Osteoblast (primary cell): ENCODE data around the gene TJP3. TPM values are rescaled to one million over a fixed set of nuclear protein-coding genes. Genes with fewer than 3 reads are reported as not detected.

ENCODE experiments used
- DNase-seq: peaks from one replicate; pipeline ENCODE4 v3.0.0; 2011; ENCODE audit warnings: low spot score, mixed read lengths; ENCODE audit not compliant: insufficient read length; ENCODE audit errors: missing footprints
- H2AFZ ChIP-seq: 2 replicates; pipeline ENCODE4 v1.6.0; 2011; ENCODE audit warnings: mild to moderate bottlenecking, low read length
- H3K27ac ChIP-seq: 2 replicates; pipeline ENCODE4 v1.5.1; 2011; ENCODE audit warnings: mild to moderate bottlenecking, low read depth, low read length, moderate library complexity
- H3K27me3 ChIP-seq: 2 replicates; pipeline ENCODE4 v1.6.0; 2012; ENCODE audit warnings: mild to moderate bottlenecking, control low read depth, inconsistent platforms, low read length, moderate library complexity; ENCODE audit not compliant: insufficient read depth
- H3K36me3 ChIP-seq: 2 replicates; pipeline ENCODE4 v1.5.1; 2011; ENCODE audit warnings: mild to moderate bottlenecking, low read length, control low read depth, moderate library complexity; ENCODE audit not compliant: insufficient read depth
- H3K4me1 ChIP-seq: 2 replicates; pipeline ENCODE4 v1.5.1; 2011; ENCODE audit warnings: mild to moderate bottlenecking, low read length, control low read depth, moderate library complexity; ENCODE audit not compliant: insufficient read depth
- H3K4me2 ChIP-seq: 2 replicates; pipeline ENCODE4 v1.6.0; 2011; ENCODE audit warnings: mild to moderate bottlenecking, low read length; ENCODE audit not compliant: insufficient read depth
- H3K4me3 ChIP-seq: fragments of 200-600 bp; sonication (generic); 3 replicates; pipeline ENCODE4 v1.5.1; 2012; ENCODE audit warnings: mild to moderate bottlenecking, low read length, inconsistent platforms; ENCODE audit not compliant: insufficient read depth
- H3K79me2 ChIP-seq: 2 replicates; pipeline ENCODE4 v1.6.0; 2012; ENCODE audit warnings: mild to moderate bottlenecking, low read length, control low read depth, inconsistent platforms; ENCODE audit not compliant: insufficient read depth
- H3K9me3 ChIP-seq: 2 replicates; pipeline ENCODE4 v1.5.1; 2011; ENCODE audit warnings: low read depth, low read length, control low read depth
- H4K20me1 ChIP-seq: 2 replicates; pipeline ENCODE4 v1.6.0; 2012; ENCODE audit warnings: mild to moderate bottlenecking, low read length, control low read depth; ENCODE audit not compliant: insufficient read depth
- total RNA-seq: library from RNA; depleted of rRNA; stranded (reverse); fragments of >200 nt; gene quantifications from 2 replicates; pipeline ENCODE4 v1.2.3, GENCODE V29; 2012
- TF ChIP-seq, protein P1 (sequence below): IDR thresholded peaks from 2 replicates; pipeline ENCODE4 v1.5.1; 2011; ENCODE audit warnings: mild to moderate bottlenecking, low read depth, low read length, moderate library complexity; ENCODE audit errors: extremely low read depth

Gene TJP3
- total RNA-seq, 1 donor = not detected

DNA sequence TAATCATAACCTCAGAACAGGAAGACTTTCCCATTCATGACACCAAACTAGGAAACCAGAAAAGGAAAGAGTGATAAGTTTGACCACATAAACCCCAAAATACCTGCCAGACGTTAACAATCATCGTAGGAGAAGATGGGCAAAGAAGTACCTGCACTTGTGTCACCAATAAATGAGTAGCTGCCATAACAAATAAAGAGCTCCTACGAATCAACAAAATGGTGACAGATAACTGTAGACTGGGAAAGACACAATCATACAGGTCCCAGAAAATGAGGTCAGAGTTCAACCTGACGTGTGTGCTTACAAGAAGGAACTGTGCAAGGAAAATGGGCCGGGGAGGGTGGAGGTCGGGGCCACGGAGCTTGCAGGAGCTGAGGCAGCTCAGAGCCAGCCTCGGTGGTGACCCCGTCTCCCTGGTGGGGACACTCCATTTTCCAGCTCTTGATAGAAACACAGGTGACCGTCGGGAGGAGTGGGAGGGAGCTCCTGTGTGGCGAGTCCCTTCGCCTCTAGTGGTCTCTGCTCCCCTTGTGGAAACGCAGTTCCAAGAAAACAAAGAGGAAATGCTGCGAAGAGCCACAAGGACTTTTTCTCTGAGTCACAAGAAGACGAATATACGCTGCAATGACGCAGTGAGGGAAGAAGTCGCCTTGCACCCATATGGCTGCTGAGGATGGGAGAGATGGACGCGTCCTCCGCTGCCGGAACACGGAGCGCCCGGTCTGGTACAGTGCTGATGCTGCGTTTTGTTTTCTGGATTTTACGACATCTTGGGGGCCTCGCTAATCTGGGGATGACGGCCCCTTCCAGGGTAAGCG is 17.4 kb upstream of the TJP3 start:
- H3K27ac ChIP-seq = no peak overlapping the region
- H3K4me2 ChIP-seq = no peak overlapping the region
- peaks cover 61% of the 10 kb centered on the region for H4K20me1 ChIP-seq
- no peaks in the 10 kb centered on the region for H3K9me3 ChIP-seq
- H3K79me2 ChIP-seq = peaks cover 82% of the 10 kb centered on the region
- no peaks in the 10 kb centered on the region for H3K4me1 ChIP-seq
- H2AFZ ChIP-seq = no peak overlapping the region
- H3K36me3 ChIP-seq = peaks cover 3% of the 10 kb centered on the region
- TF ChIP-seq, protein P1, sequence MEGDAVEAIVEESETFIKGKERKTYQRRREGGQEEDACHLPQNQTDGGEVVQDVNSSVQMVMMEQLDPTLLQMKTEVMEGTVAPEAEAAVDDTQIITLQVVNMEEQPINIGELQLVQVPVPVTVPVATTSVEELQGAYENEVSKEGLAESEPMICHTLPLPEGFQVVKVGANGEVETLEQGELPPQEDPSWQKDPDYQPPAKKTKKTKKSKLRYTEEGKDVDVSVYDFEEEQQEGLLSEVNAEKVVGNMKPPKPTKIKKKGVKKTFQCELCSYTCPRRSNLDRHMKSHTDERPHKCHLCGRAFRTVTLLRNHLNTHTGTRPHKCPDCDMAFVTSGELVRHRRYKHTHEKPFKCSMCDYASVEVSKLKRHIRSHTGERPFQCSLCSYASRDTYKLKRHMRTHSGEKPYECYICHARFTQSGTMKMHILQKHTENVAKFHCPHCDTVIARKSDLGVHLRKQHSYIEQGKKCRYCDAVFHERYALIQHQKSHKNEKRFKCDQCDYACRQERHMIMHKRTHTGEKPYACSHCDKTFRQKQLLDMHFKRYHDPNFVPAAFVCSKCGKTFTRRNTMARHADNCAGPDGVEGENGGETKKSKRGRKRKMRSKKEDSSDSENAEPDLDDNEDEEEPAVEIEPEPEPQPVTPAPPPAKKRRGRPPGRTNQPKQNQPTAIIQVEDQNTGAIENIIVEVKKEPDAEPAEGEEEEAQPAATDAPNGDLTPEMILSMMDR = no peak
- peak; percentile 82 for DNase-seq
- H3K4me3 ChIP-seq = no peak overlapping the region
- no peaks in the 10 kb centered on the region for H3K27me3 ChIP-seq

DNA sequence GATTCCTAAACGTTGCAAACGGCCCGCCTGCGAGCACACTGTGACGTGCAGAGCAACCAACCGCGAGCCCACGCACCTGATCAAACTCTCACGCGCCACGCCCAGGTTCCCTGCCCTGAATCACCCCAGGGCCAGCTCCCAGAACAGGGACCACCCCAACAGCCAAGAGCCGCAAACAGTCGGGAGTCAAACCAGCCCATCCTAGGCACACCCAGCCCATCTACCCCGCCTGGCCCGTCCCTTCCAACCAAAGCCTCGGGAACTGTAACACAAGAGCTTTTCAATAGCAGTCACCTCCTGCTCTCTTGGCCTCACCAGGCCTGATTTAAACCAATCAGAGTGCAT is 16.8 kb upstream of the TJP3 start:
- peaks cover 3% of the 10 kb centered on the region for H3K36me3 ChIP-seq
- H3K27ac ChIP-seq = no peak overlapping the region
- TF ChIP-seq, protein P1 = no peak
- no peak overlapping the region for H3K4me2 ChIP-seq
- no peak overlapping the region for H3K4me3 ChIP-seq
- H3K79me2 ChIP-seq = peaks cover 85% of the 10 kb centered on the region
- H2AFZ ChIP-seq = no peak overlapping the region
- no peaks in the 10 kb centered on the region for H3K9me3 ChIP-seq
- peaks cover 66% of the 10 kb centered on the region for H4K20me1 ChIP-seq
- H3K27me3 ChIP-seq = no peaks in the 10 kb centered on the region
- H3K4me1 ChIP-seq = no peaks in the 10 kb centered on the region
- DNase-seq = peak; percentile 60

DNA sequence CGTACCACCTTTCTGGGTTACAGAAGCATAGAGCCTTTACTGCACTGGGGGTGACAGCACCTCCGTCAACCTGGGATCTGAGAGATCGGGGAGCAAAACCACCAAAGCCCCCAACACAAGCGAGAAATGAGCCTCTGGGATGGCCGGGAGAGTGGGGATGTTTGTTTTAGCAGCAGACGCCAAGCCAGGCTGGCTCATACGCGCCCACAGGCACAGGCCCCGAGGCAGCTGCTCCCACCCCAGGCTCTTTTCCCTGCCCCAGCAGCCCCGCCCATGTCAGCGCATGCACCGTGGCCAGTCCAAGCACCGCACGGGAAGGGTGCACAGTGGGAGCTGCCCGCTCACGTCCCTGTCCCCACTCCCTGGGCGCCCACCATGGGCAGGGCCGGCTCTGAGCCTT is 16.5 kb upstream of the TJP3 start:
- no peak overlapping the region for H3K27ac ChIP-seq
- TF ChIP-seq, protein P1 = no peak
- peaks cover 3% of the 10 kb centered on the region for H3K36me3 ChIP-seq
- H2AFZ ChIP-seq = no peak overlapping the region
- no peaks in the 10 kb centered on the region for H3K9me3 ChIP-seq
- peaks cover 66% of the 10 kb centered on the region for H4K20me1 ChIP-seq
- H3K27me3 ChIP-seq = no peaks in the 10 kb centered on the region
- peak; percentile 66 for DNase-seq
- H3K4me1 ChIP-seq = no peaks in the 10 kb centered on the region
- no peak overlapping the region for H3K4me3 ChIP-seq
- no peak overlapping the region for H3K4me2 ChIP-seq
- H3K79me2 ChIP-seq = peaks cover 89% of the 10 kb centered on the region

DNA sequence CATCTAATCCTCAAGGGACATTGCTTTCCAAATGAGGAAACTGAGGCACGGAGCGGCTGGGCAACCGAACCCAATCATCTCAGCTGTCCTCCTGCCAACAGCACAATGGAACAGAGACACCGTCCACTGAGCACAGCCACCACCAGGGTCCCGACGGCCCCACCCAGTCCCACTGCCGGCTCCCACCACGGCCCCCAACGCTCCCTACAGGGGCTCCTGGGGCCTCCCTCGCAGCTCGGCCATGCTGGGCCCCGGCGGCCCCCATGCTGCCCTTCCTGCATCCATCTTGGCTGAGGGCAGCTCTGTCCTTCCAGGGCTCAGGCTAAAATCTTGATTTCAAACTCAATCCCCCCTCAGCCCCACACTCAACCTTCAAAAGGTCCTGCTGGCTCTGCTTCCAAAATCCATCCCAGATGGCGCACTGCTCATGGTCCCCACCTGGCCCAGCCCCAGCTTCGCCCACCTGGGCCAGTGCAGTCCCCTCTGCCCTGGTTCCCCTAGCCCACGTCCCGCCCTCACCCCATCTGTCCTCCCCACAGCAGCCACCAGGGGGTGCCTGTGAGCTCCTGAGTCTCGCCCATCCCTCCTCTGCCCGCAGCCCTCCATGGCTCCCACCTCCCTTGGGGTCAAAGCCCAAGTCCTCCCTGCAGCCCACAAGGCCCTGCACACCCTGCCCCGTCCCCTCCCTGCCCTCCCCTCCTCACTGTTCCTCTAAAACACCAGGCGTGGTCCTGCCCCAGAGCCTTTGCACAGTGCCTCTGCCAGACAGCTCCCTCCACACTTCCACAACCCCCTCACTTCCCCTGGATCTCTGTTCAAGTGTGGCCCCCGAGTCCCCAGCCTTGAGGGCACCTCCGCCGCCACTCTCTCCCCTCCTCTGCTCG is 15.8 kb upstream of the TJP3 start:
- H3K4me3 ChIP-seq = no peak overlapping the region
- H3K79me2 ChIP-seq = peaks cover 92% of the 10 kb centered on the region
- H3K36me3 ChIP-seq = peaks cover 3% of the 10 kb centered on the region
- H3K27ac ChIP-seq = no peak overlapping the region
- H2AFZ ChIP-seq = no peak overlapping the region
- no peaks in the 10 kb centered on the region for H3K4me1 ChIP-seq
- H3K9me3 ChIP-seq = no peaks in the 10 kb centered on the region
- no peaks in the 10 kb centered on the region for H3K27me3 ChIP-seq
- peak; percentile 95 for DNase-seq
- H4K20me1 ChIP-seq = peaks cover 70% of the 10 kb centered on the region
- H3K4me2 ChIP-seq = no peak overlapping the region
- TF ChIP-seq, protein P1 = peak; percentile 49
